ENCODE data around the gene NPTXR. TPM values are rescaled to one million over a fixed set of nuclear protein-coding genes. Genes with fewer than 3 reads are reported as not detected.
"Not testable (repeated sequence)": the region's sequence is repeated elsewhere in the genome, so short reads cannot be mapped to it uniquely, and the experiment has no call there.

NPTXR gene
- total RNA-seq, 2 experiments from 2014 or later = 3.3 to 3.6 TPM

GRCh38 chr22:38861170-38861876, 17.5 kb upstream of the NPTXR start:
- ChIA-PET CTCF (interaction anchor here (1.2 kb wide), 2 partner anchors 9 to 93 kb away, joined by 3 read pairs; no protein-coding TSS in a partner anchor), POLR2A (interaction anchor here (0.7 kb wide), 1 partner anchor 414 kb away, joined by 3 read pairs; no protein-coding TSS in a partner anchor)

- POLR2A ChIA-PET = no interaction called here
Observed at GRCh38 chr22:38860283-38861169, 16.7 kb upstream of the NPTXR start.

GRCh38 chr22:38859581-38860282, 15.9 kb upstream of the NPTXR start:
- CTCF ChIA-PET = interaction anchor here (3.6 kb wide), 1 partner anchor 9 kb away, joined by 18 read pairs; no protein-coding TSS in a partner anchor
- POLR2A ChIA-PET = no interaction called here

More at GRCh38 chr22:38860283-38861169, 16.7 kb upstream of the NPTXR start:
- CTCF ChIA-PET = interaction anchor here (1.2 to 3.6 kb wide), 3 partner anchors 9 to 92 kb away, joined by 3 to 18 read pairs (median 3); no protein-coding TSS in a partner anchor

- ChIA-PET POLR2A (interaction anchor here (0.6 kb wide), 1 partner anchor 233 kb away, joined by 3 read pairs; no protein-coding TSS in a partner anchor), CTCF (interaction anchor here (1.1 to 3.6 kb wide), 4 partner anchors 11 to 125 kb away, joined by 3 to 18 read pairs (median 4); no protein-coding TSS in a partner anchor)
Observed at GRCh38 chr22:38858492-38858891, 14.7 kb upstream of the NPTXR start.

- CTCF ChIA-PET = interaction anchor here (0.7 to 2.2 kb wide), 3 partner anchors 11 to 131 kb away, joined by 3 to 10 read pairs (median 4); partner anchors contain the start of gene NPTXR
- POLR2A ChIA-PET = not testable (repeated sequence)
Observed at GRCh38 chr22:38854476-38854875, 10.6 kb upstream of the NPTXR start.

- ChIA-PET CTCF (interaction anchor here (1.0 to 2.2 kb wide), 3 partner anchors 10 to 85 kb away, joined by 3 to 10 read pairs (median 4); partner anchors contain the start of gene NPTXR), POLR2A (interaction anchor here (0.6 kb wide), 1 partner anchor 110 kb away, joined by 5 read pairs; no protein-coding TSS in a partner anchor)
Observed at GRCh38 chr22:38853883-38854282, 10.1 kb upstream of the NPTXR start.

GRCh38 chr22:38853196-38853651, 9.4 kb upstream of the NPTXR start:
- ChIA-PET CTCF (interaction anchor here (1.7 to 2.2 kb wide), 2 partner anchors 10 to 84 kb away, joined by 3 to 10 read pairs; partner anchors contain the start of gene NPTXR), POLR2A (interaction anchor here (0.5 kb wide), 1 partner anchor 313 kb away, joined by 7 read pairs; no protein-coding TSS in a partner anchor)

GRCh38 chr22:38852522-38852921, 8.7 kb upstream of the NPTXR start:
- POLR2A ChIA-PET = interaction anchor here (0.5 to 1.5 kb wide), 2 partner anchors 11 to 314 kb away, joined by 4 to 7 read pairs; no protein-coding TSS in a partner anchor
- CTCF ChIA-PET = interaction anchor here (0.6 to 2.2 kb wide), 4 partner anchors 9 to 150 kb away, joined by 3 to 10 read pairs (median 3); partner anchors contain the start of gene NPTXR

- ChIA-PET POLR2A (interaction anchor here (0.6 to 1.5 kb wide), 2 partner anchors 12 to 205 kb away, joined by 4 to 9 read pairs; no protein-coding TSS in a partner anchor), CTCF (no interaction called here)
Observed at GRCh38 chr22:38850941-38851849, 7.4 kb upstream of the NPTXR start.

- ChIA-PET CTCF (no interaction called here), POLR2A (no interaction called here)
Observed at GRCh38 chr22:38850399-38850798, 6.6 kb upstream of the NPTXR start.

- ChIA-PET CTCF (no interaction called here), POLR2A (no interaction called here)
Observed at GRCh38 chr22:38849811-38850210, 6.0 kb upstream of the NPTXR start.

GRCh38 chr22:38846412-38846811, 2.6 kb upstream of the NPTXR start:
- ChIA-PET POLR2A (no interaction called here), CTCF (interaction anchor here (0.9 to 1.3 kb wide), 2 partner anchors 77 to 80 kb away, joined by 3 to 4 read pairs; no protein-coding TSS in a partner anchor)

GRCh38 chr22:38845004-38845740, 1.3 kb upstream of the NPTXR start:
- CTCF ChIA-PET = interaction anchor here (1.0 to 4.9 kb wide), 6 partner anchors 8 to 77 kb away, joined by 3 to 27 read pairs (median 7); no protein-coding TSS in a partner anchor
- POLR2A ChIA-PET = no interaction called here

GRCh38 chr22:38844315-38845003, 631 bp upstream of the NPTXR start:
- POLR2A ChIA-PET = interaction anchor here (0.6 kb wide), 1 partner anchor 86 kb away, joined by 4 read pairs; no protein-coding TSS in a partner anchor
- CTCF ChIA-PET = interaction anchor here (0.5 to 4.9 kb wide), 6 partner anchors 9 to 484 kb away, joined by 3 to 27 read pairs (median 6); no protein-coding TSS in a partner anchor

- POLR2A ChIA-PET = interaction anchor here (0.6 to 1.2 kb wide), 3 partner anchors 53 to 98 kb away, joined by 3 to 4 read pairs (median 4); no protein-coding TSS in a partner anchor
Observed at GRCh38 chr22:38843201-38843656, 599 bp downstream of the NPTXR start.

More at GRCh38 chr22:38843201-38843656, 599 bp downstream of the NPTXR start:
- CTCF ChIA-PET = interaction anchor here (1.0 to 4.9 kb wide), 9 partner anchors 10 to 108 kb away, joined by 3 to 27 read pairs (median 6); partner anchors contain the start of gene SUN2
